Diencephalon (tissue), 1 donor: Measurements from ENCODE around the gene UBL5. TPM values are rescaled to one million over a fixed set of nuclear protein-coding genes. Genes with fewer than 3 reads are reported as not detected.

Experiments used
- small RNA-seq: library from RNA; depleted of rRNA; stranded (forward); fragments of <200 nt; gene quantifications from one replicate; pipeline ENCODE3, GENCODE V24; 2014
- total RNA-seq: library from RNA; depleted of rRNA; stranded (reverse); fragments of >200 nt; gene quantifications from one replicate; pipeline ENCODE4 v1.2.3, GENCODE V29; 2014

UBL5 gene
- 165 TPM for total RNA-seq

DNA sequence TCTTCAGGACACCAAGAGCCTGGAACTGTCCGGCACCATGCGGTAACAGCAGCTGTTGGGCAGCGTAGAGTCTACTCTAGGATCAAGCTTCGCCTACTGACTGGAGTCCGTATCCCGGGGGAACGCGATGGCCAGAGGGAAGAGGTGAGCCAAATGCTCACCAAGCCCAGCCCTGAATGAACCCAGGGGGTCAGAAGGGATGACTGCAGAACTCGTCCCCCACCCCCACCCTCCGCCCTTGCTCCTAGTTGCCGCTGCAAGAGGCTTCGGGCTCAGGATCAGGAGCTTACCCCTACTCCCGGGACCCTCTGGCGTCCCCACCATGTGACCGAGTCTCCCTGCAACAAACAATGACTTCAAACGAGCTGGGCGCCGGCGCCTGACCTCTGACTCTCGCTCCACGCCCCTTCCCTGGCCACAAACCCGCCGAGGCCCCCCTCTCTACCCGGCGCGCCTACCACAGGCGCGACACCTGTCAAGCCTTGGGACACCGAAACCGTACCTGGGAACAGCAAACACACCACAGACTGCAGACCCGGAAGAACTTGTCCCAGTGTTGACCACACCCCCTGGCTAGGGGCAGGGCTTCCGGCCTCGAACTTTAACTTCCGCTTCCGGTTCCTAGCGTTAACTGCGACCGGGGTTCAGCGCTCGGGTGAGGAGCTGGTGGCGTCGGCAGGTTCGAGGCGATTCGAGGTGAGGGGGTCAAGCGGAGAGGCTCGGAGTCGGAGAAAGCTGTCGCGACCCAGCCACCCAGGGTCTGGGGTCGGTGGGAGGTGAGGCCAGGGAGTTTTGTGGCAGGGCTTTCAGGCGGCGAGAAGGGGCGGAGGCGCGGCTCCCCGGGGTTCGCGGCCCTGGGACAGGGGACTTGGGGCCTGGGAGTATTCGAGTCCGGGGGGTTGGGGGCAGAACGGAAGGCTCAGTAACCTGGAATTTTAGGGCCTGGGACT lies at the start of gene UBL5:
Gene UBL5 (plus strand): TSS at position 630 of the 950 bp plus-strand sequence. CDS start 420 bp downstream, outside the sequence.

DNA sequence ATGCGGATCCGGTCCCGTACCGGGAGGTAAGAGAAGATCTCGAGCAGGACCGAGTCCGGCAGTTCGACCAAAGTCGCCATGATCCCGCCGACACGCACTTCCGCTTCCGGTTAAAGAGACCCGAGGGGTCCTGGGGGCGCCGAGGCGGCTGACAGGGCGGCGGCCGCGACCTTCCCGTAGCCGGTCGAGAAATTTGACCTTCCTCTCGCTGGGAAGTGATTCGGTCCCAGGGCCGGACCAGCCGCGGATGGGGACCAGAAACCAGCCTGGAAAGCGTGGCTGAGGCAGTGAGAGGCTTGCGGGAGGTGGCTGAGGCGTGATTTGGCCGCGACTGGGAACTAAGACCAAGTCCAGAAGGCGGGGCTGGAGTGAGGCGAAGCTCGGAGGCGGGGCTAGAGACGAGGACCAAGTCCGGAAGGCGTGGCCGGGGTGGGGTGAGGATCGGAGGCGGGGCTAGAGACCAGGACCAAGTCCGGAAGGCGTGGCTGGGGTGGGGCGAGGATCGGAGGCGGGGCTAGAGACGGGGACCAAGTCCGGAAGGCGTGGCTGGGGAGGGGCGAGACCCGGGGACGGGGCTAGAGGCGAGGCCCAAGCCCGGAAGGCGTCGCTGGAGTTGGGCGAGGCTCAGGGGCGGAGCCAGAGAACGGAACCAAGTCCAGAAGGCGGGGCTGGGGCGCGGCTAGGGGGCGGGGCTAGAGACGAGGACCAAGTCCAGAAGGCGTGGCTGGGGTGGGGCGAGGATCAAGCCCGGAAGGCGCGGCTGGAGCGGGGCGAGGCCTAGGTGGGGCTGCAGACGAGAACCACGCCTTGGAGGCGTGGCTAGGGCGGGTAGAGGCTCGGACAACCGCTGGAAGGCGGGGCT lies 8.8 kb upstream of the UBL5 start, which contains the start of gene FBXL12:
Gene FBXL12 (minus strand): TSS at position 346 of the 862 bp plus-strand sequence. CDS start 266 bp downstream, at position 80.

DNA sequence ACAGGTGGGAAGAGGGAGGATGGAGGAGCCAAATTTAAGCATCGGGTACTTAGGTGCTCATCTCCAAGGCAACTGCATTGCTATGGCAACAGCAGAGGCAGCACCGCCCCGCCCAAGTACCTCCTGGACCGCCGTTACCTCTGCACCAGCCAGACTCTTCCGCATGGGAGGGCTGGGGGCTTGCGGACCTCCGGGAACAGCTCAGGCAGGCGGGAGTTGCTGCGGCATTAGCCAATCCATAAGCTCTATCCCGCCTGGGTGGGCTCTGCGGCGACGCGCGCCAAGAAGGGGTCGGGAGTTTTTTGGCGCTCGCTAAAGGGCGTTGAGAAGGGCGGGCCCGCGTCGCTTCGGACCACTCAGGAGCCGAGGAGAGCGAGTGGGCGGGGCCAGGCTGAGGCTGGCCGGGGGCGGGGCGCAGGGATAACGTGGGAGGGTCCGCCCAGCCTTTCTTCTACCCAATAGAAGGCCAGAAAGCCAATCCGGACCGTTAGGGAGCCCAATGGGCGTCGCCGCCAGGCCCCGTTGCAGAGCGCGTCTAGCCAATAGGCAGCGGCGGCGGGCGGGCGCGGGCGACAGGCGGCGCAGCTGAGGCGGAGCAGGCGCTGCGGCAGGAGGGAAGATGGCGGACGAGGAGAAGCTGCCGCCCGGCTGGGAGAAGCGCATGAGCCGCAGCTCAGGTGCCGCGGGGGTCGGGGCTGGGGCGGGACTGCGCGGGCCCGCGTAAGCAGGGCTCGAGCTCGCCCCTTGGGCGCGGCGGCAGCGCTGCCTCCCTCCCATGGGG lies 7.2 kb downstream of the UBL5 start, which contains the start of gene PIN1:
Gene PIN1 (plus strand): TSS at position 593 of the 781 bp plus-strand sequence. CDS start 27 bp downstream, at position 620.

Small RNA genes lying within 50 kb of the gene (small RNA-seq; reads per million reads assigned to genes)
- not detected for gene RF00156

Other genes with a start within 250 kb of the UBL5 start
- gene ZNF121, start 243.4 kb upstream of the UBL5 start, total RNA-seq, result 75.0 TPM
- gene ZNF561, start 206.7 kb upstream of the UBL5 start, total RNA-seq, result 43.1 TPM
- gene ZNF562, start 152.8 kb upstream of the UBL5 start, total RNA-seq, result 71.0 TPM
- 20.5 TPM for gene ZNF846, start 59.2 kb upstream of the UBL5 start, total RNA-seq
- 8.8 TPM for gene FBXL12, start 8.8 kb upstream of the UBL5 start, total RNA-seq
- 106 TPM for gene PIN1, start 7.4 kb downstream of the UBL5 start, total RNA-seq
- 106 TPM for gene OLFM2, start 108.6 kb downstream of the UBL5 start, total RNA-seq
- gene COL5A3, start 182.6 kb downstream of the UBL5 start, total RNA-seq, result 1.2 TPM
- not detected for gene RDH8, start 185.6 kb downstream of the UBL5 start, total RNA-seq